ENCODE measurements around the gene PLCD1.

The PLCD1 gene

DNA sequence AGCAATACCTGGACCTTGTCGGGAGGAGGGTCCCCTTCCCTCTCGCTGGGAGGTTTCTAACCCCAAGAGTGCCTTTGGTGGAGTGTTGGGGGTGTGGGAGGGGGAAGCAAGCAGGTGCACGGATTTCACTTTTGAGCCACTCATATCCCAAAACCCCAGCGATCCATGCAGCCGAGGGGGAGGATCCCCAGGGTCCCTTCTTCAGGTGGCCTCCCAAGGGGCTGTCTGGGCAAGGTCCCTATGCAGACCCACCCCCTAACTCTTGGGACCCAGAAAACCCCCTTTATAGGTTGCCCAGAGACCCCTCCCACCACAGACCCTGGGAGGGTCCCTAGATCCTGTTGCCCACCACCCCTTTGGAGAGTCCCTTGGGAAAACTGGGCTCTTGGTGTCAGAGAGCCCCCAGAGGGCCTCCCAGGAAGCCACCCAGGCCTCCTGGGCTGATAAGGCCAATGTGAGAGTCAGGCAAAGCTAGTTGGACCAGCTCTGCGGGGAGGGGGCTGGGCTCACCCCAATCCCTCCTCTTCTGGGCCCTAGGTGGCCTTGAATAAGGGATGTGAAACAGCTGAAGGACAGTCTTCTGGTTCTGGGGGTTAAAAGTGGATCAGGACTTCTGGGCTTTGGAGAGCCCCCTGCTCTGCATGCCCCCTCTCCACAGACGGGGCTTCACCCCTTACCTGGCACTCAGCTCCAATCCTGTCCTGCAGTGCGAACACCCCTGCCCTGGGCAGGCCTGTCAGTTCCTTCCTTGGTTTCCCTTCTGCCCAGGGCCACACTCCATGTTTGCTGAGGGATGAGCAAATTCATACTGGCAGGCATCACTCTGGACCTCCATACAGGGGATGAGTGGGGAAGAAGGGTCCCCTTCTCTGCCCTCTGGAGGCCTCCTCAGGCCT lies 932 bp upstream of the PLCD1 start:
- ATAC-seq (replicated peaks) = no peak
- Mint-ChIP-seq H3K27ac (no peak overlapping the region), H3K27me3 (peaks cover 30 to 55% of the 10 kb centered on the region in 2 donors), H3K9me3 (no peaks in the 10 kb centered on the region), H3K36me3 (peaks cover 0 to 3% of the 10 kb centered on the region in 2 donors), H3K4me1 (peaks cover 7 to 14% of the 10 kb centered on the region in 2 donors), H3K4me3 (peak overlapping the region; percentile 44 to 49)
- no peak for DNase-seq

DNA sequence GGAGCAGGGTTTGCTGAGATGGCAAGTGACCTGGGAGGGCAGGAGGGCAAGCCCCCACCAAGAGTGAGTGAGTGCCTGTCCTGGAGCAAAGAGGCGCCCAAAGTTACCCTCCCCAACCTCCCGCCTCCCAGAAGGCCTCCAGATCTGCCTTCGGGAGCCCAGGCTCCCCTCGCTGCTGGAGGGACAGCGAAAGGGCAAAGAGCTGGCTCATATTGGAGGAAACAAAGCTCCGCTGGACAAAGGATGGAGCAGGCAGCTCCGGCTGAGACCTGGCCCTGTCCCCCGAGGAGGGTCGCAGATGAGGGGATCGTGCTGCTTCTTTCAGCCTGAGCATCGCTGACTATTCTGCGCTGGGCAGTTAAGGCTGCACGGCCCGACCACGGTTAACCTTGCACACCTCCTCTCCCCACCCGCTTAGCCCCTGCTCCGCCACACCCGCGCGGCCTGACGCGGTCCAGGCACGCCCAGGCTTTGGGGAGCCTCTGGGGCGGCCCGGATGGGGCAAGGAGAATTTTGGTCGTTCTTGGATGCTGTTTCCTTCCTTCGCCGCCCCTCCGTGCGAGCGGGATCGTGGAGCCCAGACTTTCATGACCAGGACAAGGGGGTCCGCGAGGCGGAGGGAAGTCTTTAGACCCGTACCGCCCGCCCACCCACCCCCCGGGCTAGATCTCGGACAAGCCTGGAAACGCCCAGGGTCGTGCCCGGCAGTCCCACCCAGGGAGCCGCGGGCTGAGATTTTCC lies 651 bp downstream of the PLCD1 start:
- peaks cover 0 to 3% of the 10 kb centered on the region in 2 donors for H3K36me3 Mint-ChIP-seq
- peak overlapping the region; percentile 64 to 73 for H3K4me3 Mint-ChIP-seq
- peaks cover 25 to 48% of the 10 kb centered on the region in 2 donors for H3K27me3 Mint-ChIP-seq
- DNase-seq (no peak), ATAC-seq (replicated peaks) (no peak)
- H3K27ac Mint-ChIP-seq = peak overlapping the region; percentile 67
- H3K9me3 Mint-ChIP-seq = no peaks in the 10 kb centered on the region
- peaks cover 17 to 21% of the 10 kb centered on the region in 2 donors for H3K4me1 Mint-ChIP-seq

DNA sequence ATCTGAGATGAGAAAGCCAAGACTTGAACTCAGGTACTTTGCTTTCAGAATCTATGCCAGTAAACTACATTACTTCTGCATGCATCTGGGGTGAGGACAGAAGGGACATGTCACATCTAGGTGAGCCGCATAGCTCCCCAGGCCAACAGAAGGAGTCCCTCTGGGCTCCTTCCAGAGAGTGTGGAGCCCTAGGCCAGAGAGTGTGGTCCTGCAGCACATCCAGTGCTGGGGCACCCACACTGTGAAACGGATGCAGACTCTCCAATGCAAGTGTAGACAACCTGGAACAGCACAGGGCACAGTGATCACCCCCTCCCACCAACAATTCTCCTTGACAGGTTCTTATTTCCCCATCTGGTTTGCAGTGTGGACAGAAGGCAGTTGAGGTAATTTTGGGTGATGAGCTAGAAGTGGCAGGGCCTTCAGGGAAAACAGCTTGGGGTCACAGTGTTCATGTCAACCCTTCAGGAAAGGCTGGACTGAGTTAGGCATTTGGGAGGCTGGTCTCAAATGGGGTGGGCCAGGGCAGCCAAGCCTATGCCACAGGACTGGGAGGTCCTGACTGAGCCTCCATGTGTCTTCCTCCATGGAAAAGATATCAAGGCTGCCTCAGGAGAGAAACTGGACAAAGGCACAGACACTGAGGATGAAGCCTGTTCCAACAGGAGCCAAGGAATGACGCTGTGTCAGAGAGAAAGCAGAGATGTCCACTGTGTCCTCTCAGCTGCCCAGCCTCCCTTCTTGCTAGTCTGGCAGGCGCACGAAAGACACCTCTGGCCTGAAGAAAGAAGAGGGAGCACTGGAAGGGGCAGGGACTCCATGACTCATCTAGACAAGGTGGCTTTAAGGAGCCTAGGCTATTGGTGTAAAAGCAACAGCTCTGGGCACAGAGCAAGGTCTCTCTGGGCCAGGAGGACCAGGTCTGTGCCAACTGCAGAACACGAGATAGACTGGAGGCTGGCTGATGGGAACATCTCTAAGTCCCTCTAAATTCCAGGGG lies 1.7 kb downstream of the PLCD1 start:
- DNase-seq (no peak), ATAC-seq (replicated peaks) (no peak)
- H3K4me3 Mint-ChIP-seq = peak overlapping the region; percentile 49 to 64
- H3K36me3 Mint-ChIP-seq = peaks cover 0 to 3% of the 10 kb centered on the region in 2 donors
- H3K27ac Mint-ChIP-seq = no peak overlapping the region
- peaks cover 20 to 23% of the 10 kb centered on the region in 2 donors for H3K4me1 Mint-ChIP-seq
- H3K27me3 Mint-ChIP-seq = peaks cover 16 to 38% of the 10 kb centered on the region in 2 donors
- H3K9me3 Mint-ChIP-seq = no peaks in the 10 kb centered on the region

DNA sequence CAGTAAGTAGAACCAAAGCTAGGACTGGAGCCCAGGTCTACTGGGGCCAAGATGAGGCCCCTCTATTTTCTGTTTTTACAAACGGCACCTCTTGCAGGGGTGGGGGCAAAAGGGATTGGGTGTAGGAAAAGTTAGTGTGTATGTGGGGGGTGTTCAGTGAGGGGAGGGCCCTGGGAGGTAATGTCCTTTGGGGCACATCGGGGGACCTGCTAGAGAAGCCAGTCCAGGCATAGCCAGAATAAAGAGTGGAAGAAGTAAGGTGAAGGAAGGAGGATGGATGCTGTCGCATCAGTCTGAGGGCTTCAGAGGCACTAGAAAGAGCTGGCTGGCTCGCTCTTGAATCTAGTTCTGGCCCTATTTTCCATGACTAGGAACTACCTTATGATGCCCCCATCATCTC lies 2.6 kb downstream of the PLCD1 start:
- Mint-ChIP-seq H3K4me3 (no peak overlapping the region), H3K27me3 (peaks cover 15 to 30% of the 10 kb centered on the region in 2 donors), H3K36me3 (peaks cover 0 to 3% of the 10 kb centered on the region in 2 donors), H3K27ac (no peak overlapping the region), H3K4me1 (peaks cover 20 to 23% of the 10 kb centered on the region in 2 donors), H3K9me3 (no peaks in the 10 kb centered on the region)
- DNase-seq (no peak), ATAC-seq (replicated peaks) (no peak)

DNA sequence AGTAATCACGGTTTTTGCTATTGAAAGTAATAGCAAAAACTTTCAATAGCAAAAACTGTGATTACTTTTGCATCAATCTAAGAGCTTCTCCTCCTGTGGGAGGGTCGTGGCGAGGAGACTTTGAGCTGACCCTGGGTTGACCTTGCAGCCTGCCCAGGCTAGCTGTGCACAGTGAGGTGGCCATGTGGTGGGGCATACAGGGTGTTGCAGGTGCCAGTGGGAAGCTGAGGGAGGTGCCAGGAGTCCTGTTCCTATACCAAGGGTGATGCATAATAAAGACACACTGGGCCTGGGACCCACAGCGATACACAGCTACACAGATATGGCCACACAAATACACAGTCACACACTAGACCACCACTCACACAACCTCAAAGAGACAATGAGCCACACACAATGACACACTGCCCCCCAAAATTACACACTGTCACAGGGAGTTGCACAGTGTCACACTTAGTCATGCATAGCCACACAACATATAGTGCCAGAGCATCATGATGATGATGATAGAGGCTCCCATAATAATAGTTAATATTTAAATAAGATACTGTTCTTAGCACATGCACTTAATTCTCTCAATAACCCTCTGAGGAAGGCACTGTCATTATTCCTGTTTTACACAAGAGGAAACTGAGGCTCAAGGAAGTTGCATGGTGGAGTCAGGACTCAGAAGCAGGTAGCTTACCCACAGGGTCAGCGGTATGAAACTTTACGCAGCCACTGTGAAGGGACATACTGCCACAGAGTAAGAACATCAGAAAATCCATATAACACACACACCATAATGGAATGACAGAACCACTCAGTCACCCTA lies 6.3 kb downstream of the PLCD1 start:
- Mint-ChIP-seq H3K4me1 (peaks cover 13 to 20% of the 10 kb centered on the region in 2 donors), H3K9me3 (no peaks in the 10 kb centered on the region), H3K27ac (no peak overlapping the region), H3K36me3 (no peaks in the 10 kb centered on the region), H3K4me3 (peak overlapping the region in 1 of 2 donors; percentile 94), H3K27me3 (peaks cover 0 to under 1% of the 10 kb centered on the region in 2 donors)
- ATAC-seq (replicated peaks) = no peak
- DNase-seq = no peak

DNA sequence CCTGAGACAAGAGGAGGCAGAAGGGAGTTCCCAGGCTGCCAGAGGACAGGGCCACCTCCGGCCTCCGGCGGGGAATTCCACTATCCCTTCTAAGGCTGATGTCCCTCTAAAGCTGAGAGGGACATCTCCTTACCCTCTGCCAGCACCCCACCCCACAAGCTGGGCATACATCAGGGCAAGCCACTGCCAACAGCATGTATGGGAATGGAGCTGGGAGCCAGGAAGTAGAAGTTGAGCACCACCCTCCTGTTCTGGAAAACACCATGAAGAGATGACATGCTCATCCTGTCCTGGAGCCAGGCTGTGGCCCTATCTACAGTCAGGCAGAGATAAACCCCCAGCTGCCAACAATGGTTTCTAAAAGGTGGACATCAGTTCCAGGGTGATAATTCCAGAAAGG lies 7.1 kb downstream of the PLCD1 start:
- DNase-seq (no peak), ATAC-seq (replicated peaks) (no peak)
- Mint-ChIP-seq H3K9me3 (no peaks in the 10 kb centered on the region), H3K4me1 (peaks cover 13 to 20% of the 10 kb centered on the region in 2 donors), H3K4me3 (no peak overlapping the region), H3K36me3 (no peaks in the 10 kb centered on the region), H3K27me3 (no peaks in the 10 kb centered on the region), H3K27ac (no peak overlapping the region)

DNA sequence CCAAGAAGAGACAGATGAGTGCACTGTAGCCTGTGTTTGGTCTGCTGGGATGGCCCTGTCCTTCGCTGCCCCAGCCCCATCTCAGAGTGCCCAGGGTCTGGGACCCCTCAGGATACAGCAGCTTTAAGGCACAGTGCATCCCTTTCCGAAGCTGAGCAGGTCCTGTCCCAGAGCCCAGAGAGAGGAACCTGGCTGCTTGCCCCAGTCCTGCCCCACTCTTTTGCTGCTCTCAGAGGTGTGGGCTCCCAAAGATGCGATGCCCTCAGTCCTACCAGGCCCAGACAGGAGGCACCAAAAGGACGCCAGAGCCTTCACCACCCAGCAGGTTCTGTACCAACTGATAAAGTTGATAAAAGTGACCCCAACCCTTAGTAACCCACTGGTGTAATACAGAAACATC lies 8.2 kb downstream of the PLCD1 start:
- Mint-ChIP-seq H3K9me3 (no peaks in the 10 kb centered on the region), H3K4me3 (no peak overlapping the region), H3K36me3 (peaks cover 8% of the 10 kb centered on the region in 2 donors), H3K27me3 (no peaks in the 10 kb centered on the region), H3K4me1 (peaks cover 13 to 20% of the 10 kb centered on the region in 2 donors), H3K27ac (no peak overlapping the region)
- ATAC-seq (replicated peaks) = no peak
- DNase-seq = no peak

DNA sequence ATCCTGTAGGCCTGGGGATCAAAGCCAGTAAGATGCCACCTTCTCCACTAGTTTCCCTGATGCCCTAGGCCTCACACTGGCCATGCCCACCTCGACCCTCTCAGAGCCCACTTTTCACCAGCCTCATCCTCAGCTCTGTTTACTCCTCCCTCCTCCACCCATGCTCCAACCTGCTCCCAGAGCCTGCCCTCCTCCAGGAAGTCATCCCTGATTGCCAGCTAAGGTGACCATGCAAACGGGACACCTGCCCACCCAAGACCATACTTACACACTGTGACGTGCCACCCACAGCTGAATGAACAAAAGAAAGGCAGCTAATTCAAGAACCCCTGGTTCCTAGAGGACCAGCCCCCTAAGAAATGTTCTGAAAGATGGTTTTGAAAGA lies 9.1 kb downstream of the PLCD1 start:
- H3K27me3 Mint-ChIP-seq = no peaks in the 10 kb centered on the region
- ATAC-seq (replicated peaks) (no peak), DNase-seq (no peak)
- no peaks in the 10 kb centered on the region for H3K9me3 Mint-ChIP-seq
- peaks cover 9 to 13% of the 10 kb centered on the region in 2 donors for H3K4me1 Mint-ChIP-seq
- H3K36me3 Mint-ChIP-seq = peaks cover 11 to 17% of the 10 kb centered on the region in 2 donors
- no peak overlapping the region for H3K27ac Mint-ChIP-seq
- no peak overlapping the region for H3K4me3 Mint-ChIP-seq

DNA sequence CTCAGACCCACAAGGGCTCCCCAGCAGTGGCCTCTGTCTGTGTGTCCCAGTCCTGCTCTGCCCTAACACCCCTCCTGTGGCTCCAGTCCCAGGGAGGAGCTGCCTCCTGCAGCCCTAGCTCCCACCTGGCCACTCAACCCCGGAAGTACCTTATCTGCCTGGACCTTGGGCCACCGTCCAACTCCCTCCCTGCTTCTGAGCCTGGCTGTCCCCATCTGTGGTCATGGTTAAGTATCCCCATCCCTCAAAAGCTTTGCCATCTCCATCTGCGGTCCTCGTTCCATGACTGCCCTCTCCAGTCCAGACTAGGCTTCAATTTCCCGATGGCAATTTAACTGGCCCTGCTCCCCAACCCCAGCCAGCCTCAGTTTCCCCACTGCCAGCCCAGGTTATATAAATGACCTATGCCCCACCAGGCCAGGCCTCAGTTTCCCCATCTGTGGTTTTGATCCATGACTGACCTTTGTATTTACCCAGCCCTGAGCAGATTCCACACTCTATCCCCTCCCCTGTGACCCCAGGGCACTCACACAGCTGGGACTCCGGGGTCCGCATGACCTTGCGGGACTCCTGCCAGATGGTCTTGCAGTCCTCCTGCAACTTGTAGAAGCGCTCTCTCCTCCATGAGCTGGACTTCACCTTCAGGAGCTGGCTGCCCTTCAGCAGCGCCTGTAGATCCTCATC lies 9.6 kb downstream of the PLCD1 start:
- no peaks in the 10 kb centered on the region for H3K27me3 Mint-ChIP-seq
- peaks cover 13 to 22% of the 10 kb centered on the region in 2 donors for H3K36me3 Mint-ChIP-seq
- no peak overlapping the region for H3K27ac Mint-ChIP-seq
- no peaks in the 10 kb centered on the region for H3K9me3 Mint-ChIP-seq
- peaks cover 7 to 8% of the 10 kb centered on the region in 2 donors for H3K4me1 Mint-ChIP-seq
- DNase-seq (no peak), ATAC-seq (replicated peaks) (no peak)
- no peak overlapping the region for H3K4me3 Mint-ChIP-seq

DNA sequence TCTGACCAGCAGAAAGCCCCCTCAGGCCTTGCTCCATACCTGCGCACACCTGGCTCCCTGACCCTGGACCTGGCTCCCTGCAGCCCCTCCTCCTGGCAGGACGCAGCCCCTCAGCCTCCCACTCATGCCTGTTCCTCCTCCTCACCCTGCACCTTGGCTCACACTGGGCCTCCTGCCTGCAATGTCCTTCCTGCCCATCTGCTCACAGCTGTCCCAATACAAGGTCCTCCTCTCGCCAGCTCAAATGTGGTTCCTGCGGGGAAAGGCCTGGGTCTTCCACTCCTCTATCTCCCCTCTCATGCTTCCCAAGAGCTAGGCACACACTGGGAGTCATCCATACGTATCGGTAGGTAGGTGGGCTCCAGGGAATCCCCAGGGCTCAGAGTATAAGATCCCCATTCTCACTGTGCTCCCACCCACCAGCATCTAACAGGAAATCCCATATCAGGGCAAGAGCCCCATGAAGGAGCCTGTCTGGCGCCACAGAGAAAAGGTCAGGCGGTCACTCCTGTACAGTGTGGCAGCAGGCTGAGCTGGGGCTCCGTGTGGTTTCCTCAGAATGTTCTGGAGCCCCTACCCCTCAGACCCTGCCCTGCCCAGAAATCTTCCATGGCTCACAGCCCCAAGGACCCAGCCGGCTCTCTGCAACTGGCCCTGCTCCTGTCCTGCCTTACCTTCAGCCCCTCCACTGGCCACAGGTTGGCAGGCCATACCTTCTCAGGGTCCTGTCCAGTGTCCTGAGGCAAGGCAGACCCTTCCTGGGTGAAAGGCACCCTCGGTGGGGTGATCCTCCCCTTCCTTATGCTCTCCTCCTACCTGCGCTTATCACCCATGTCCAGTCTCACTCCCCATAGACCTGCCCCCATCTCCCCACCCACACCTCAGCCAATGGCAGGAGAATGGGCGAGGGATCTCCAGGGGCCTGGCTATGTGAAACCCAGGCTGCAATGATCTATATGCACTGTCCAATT lies 10.9 kb downstream of the PLCD1 start:
- ATAC-seq (replicated peaks) (no peak), DNase-seq (no peak)
- no peak overlapping the region for H3K27ac Mint-ChIP-seq
- H3K4me1 Mint-ChIP-seq = peaks cover 0 to 1% of the 10 kb centered on the region in 2 donors
- peaks cover 13 to 24% of the 10 kb centered on the region in 2 donors for H3K36me3 Mint-ChIP-seq
- H3K9me3 Mint-ChIP-seq = no peaks in the 10 kb centered on the region
- no peak overlapping the region for H3K4me3 Mint-ChIP-seq
- H3K27me3 Mint-ChIP-seq = no peaks in the 10 kb centered on the region

DNA sequence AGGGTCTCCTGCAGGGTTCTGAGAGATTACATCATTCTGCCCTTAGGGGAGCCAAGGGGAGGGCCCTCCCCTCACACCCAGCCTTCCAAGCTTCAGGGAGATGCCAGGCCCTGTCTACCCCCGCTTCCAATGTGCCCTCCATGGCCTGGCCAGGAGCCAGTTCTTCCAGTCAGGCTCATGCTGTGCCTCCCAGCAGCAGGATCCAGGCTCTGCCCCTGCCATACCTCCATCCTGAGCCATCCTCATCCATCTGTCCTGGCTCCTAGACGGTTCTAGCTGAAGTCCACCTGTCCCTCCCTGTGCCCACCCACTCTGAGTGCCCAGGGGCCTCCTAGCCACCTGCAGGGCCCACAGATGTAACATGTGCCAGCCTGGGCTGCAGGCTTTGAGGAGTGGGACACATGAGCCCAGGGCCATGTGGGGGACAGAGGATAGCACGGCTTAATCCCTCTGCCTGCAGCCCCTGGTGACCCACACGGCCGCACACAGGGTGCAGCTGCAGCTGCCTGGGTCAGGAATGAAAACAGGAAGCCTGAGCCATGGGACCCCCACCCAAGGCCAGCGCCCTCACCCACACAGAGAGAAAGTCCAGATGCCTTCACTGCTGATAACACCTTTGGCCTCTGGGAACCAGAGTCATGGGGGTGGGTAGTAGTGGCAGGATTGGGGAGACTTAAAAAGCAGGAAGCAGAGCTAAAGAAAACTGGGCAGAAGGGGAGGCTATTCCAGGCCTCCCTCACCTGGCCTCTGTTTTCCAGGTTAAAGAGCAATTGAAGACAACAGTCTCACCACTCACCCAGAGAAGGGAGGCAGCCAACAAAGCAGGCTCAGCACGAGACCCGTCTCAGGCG lies 11.8 kb downstream of the PLCD1 start:
- H3K27ac Mint-ChIP-seq = no peak overlapping the region

More for the DNA sequence above, 11.8 kb downstream of the PLCD1 start:
- ATAC-seq (replicated peaks) = no peak
- no peak for DNase-seq
- Mint-ChIP-seq H3K27me3 (no peaks in the 10 kb centered on the region), H3K4me3 (no peak overlapping the region), H3K9me3 (no peaks in the 10 kb centered on the region), H3K36me3 (peaks cover 13 to 24% of the 10 kb centered on the region in 2 donors), H3K4me1 (no peaks in the 10 kb centered on the region)
